ENCODE results near the gene ISM1. TPM values are rescaled to one million over a fixed set of nuclear protein-coding genes. Genes with fewer than 3 reads are reported as not detected.

ISM1 gene
- total RNA-seq, 2 donors from 2014 or later, result 0.23 to 0.58 TPM

DNA sequence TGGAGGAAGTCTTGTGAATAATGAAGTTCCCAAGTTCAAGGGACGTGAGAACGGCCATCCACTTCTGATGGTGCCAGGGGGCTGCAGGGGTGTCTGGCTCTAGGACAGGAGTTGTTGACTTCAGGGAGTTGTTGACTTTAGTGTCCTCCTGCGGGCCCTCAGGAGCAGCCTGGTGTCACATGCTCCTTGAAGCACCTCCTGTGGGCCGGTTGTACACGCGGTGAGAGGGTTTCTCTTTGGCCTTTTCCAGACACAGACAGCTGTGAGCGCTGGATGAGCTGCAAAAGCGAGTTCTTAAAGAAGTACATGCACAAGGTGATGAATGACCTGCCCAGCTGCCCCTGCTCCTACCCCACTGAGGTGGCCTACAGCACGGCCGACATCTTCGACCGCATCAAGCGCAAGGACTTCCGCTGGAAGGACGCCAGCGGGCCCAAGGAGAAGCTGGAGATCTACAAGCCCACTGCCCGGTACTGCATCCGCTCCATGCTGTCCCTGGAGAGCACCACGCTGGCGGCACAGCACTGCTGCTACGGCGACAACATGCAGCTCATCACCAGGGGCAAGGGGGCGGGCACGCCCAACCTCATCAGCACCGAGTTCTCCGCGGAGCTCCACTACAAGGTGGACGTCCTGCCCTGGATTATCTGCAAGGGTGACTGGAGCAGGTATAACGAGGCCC lies 77.8 kb downstream of the ISM1 start:
- no peaks in the 10 kb centered on the region for H3K36me3 Mint-ChIP-seq (ENCODE audit: insufficient read depth in 2 of 2)

DNA sequence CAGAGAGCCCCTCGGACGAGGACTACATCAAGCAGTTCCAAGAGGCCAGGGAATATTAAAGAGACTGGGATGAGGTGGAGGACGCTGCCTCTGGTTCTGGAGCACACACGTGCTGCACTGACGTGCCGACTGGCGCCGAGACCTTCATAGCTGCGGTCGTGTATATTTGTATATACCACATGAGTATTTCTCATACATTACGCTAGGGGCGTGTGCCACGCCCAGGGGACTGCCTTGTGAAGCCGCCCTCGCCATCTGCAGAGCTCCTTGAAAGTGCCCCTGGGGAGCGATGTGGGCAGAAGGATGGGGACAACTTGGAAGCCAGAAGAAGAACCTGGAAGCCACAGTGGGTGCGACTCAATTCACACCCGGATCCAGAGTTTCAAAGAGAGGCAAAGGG lies 78.3 kb downstream of the ISM1 start:
- Mint-ChIP-seq H3K4me3 (no peak overlapping the region), H3K4me1 (ENCODE audit: low read depth) (no peaks in the 10 kb centered on the region), H3K27me3 (ENCODE audit: low read depth) (no peaks in the 10 kb centered on the region), H3K36me3 (ENCODE audit: insufficient read depth in 2 of 2) (no peaks in the 10 kb centered on the region), H3K27ac (no peak overlapping the region), H3K9me3 (no peaks in the 10 kb centered on the region)
- no peak for DNase-seq
- no peak for ATAC-seq (replicated peaks in 1 of 2)

More for the DNA sequence above, 77.8 kb downstream of the ISM1 start:
- DNase-seq (no peak), ATAC-seq (replicated peaks in 1 of 2) (no peak)
- Mint-ChIP-seq H3K9me3 (no peaks in the 10 kb centered on the region), H3K4me3 (no peak overlapping the region), H3K27ac (no peak overlapping the region), H3K4me1 (ENCODE audit: low read depth) (no peaks in the 10 kb centered on the region), H3K27me3 (ENCODE audit: low read depth) (no peaks in the 10 kb centered on the region)

DNA sequence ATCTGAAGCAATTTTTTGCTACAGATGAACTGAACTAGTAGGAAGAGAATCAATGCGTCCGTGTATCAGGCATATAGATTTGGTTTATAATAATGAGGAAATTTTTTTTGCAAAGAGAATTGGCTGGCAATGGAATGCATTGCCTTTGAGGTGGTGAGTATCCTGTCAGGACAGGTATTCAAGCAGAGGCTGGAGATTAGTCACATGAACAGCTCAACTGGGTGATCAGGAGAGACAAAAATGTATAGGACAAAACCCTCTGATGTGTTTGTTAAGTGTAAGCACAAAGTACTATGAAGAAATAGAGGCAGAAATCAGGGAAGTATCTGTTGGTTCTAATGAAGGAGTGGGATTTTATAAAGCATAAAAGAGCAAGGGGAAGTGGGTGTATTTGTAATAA lies 80.5 kb downstream of the ISM1 start:
- Mint-ChIP-seq H3K4me1 (ENCODE audit: low read depth) (no peaks in the 10 kb centered on the region), H3K4me3 (no peak overlapping the region), H3K9me3 (no peaks in the 10 kb centered on the region), H3K27ac (no peak overlapping the region), H3K27me3 (ENCODE audit: low read depth) (no peaks in the 10 kb centered on the region), H3K36me3 (ENCODE audit: insufficient read depth in 2 of 2) (no peaks in the 10 kb centered on the region)
- ATAC-seq (replicated peaks in 1 of 2) (no peak), DNase-seq (no peak)

DNA sequence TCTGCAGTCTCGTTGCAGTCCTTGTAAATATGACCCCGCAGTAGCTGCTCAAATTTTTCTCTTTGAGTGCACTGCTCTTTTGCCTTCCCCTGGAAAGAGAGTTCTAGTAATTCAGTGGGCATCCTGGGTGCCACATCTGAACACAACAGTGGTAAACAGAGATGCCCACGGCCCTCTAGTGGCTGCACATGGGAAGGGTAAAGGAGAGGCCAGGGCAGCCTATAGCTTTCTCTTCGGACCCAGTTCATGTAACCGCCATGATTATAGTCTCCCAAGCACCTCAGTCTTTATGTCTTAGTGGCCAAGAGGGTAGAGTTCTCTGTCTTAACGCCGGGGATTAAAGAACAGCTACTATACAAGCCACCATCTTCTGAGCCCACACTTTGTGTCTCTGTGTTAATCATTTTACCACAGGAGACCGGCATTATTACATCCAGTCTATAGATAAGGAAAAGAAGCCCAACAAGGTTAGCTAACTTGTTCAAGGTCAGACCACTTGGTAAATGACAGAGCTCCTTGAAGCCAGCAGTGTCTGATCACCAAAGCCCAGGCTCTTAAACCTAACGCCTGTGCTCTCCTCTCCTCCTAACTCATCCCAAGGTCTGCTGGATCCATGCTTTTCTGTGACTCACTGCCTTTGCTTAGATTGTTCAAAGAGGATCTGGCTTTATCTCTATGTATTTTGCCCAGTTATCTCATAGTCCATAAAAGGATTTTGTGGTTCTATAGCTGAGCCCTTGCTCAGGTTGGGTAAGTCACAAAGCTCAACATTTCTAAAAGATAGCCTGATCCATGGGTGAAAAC lies 81.8 kb downstream of the ISM1 start:
- Mint-ChIP-seq H3K27me3 (ENCODE audit: low read depth) (no peaks in the 10 kb centered on the region), H3K4me3 (no peak overlapping the region)
- ATAC-seq (replicated peaks in 1 of 2), result peak; percentile 71 to 72

DNA sequence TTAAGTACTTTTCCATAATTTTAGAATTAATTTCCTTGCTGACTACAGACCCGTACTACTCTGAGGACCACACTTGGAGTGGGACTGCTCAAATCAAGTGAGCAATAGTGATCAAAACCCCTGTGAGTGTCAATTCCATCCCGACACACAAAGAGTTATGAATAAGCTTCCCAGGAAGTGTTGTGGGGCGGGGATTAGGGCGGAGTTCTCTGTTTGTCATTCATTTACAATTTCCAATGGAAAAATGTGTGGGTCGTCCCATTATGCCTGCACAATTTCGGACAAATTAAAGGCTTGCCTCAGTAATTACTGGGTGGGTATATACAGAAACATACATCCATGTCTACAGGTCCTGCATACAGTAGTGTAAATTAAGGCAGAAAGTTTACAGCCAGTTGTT lies 84.2 kb downstream of the ISM1 start:
- Mint-ChIP-seq H3K9me3 (peaks cover 0 to 2% of the 10 kb centered on the region in 2 donors), H3K36me3 (ENCODE audit: insufficient read depth in 2 of 2) (no peaks in the 10 kb centered on the region), H3K4me1 (ENCODE audit: low read depth) (no peaks in the 10 kb centered on the region), H3K4me3 (no peak overlapping the region), H3K27ac (no peak overlapping the region), H3K27me3 (ENCODE audit: low read depth) (peaks cover 2% of the 10 kb centered on the region)
- ATAC-seq (replicated peaks in 1 of 2) (no peak), DNase-seq (no peak)

More for the DNA sequence above, 81.8 kb downstream of the ISM1 start:
- H3K36me3 Mint-ChIP-seq (ENCODE audit: insufficient read depth in 2 of 2), result no peaks in the 10 kb centered on the region
- peak; percentile 47 to 50 for DNase-seq
- no peaks in the 10 kb centered on the region for H3K4me1 Mint-ChIP-seq (ENCODE audit: low read depth)
- no peak overlapping the region for H3K27ac Mint-ChIP-seq
- no peaks in the 10 kb centered on the region for H3K9me3 Mint-ChIP-seq

DNA sequence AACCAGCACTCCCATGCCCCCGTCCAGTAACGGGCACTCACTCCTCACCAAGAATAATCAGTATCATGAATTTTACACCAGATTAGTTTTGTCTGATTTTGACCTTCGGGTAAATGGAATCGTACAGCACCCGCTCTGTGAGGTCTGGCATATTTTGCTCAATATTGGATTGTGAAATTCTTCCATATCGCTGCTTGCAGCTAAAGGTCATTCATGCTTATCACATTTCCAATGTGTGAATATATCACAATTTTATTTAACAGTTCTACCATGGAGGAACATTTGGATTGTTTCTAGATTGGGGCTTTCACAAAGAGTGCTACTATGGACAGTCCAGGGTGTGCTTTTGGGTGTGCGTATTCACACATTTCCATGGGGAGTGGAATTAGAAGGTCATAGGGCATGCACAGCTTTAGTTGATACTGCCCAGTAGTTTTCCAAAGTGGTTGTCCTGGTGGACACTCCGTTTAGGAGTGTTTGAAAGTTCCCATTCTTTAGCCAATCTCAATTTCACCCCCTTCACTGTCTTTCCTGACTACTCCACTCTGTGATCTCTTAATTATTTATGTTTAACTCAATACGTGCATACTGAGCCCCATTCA lies 86.6 kb downstream of the ISM1 start:
- H3K4me3 Mint-ChIP-seq, result no peak overlapping the region
- no peak for ATAC-seq (replicated peaks in 1 of 2)

DNA sequence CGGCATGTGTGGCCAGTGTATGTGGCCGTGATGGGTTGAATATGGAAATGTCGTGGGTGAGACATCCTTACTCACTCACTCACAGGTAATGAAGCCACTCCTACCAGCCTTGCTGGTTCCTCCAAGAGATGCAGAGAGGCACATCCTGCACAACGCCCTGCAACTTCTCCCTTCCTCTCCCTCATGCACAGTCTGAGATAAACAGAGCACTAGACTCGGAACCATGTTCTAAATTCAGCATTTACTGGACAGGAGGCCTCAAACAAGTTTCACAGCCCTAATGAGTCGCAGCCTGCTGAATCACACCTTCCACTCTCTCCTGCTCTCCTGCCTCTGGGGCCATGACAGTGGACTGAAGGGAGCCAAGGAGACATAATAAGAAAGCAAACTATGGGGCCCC lies 91.2 kb downstream of the ISM1 start:
- no peak overlapping the region for H3K27ac Mint-ChIP-seq
- H3K36me3 Mint-ChIP-seq (ENCODE audit: insufficient read depth in 2 of 2), result peaks cover 2 to 7% of the 10 kb centered on the region in 2 donors
- H3K4me3 Mint-ChIP-seq, result no peak overlapping the region
- peaks cover 7% of the 10 kb centered on the region for H3K4me1 Mint-ChIP-seq (ENCODE audit: low read depth)
- peaks cover 14% of the 10 kb centered on the region for H3K27me3 Mint-ChIP-seq (ENCODE audit: low read depth)
- ATAC-seq (replicated peaks in 1 of 2) (peak; percentile 36 to 75), DNase-seq (peak in 1 of 2 donors; percentile 25)
- H3K9me3 Mint-ChIP-seq, result peaks cover 0 to 10% of the 10 kb centered on the region in 2 donors

More for the DNA sequence above, 86.6 kb downstream of the ISM1 start:
- no peak for DNase-seq
- Mint-ChIP-seq H3K9me3 (peaks cover 0 to 5% of the 10 kb centered on the region in 2 donors), H3K27ac (no peak overlapping the region), H3K4me1 (ENCODE audit: low read depth) (peaks cover 5% of the 10 kb centered on the region), H3K27me3 (ENCODE audit: low read depth) (peaks cover 6% of the 10 kb centered on the region), H3K36me3 (ENCODE audit: insufficient read depth in 2 of 2) (no peaks in the 10 kb centered on the region)

DNA sequence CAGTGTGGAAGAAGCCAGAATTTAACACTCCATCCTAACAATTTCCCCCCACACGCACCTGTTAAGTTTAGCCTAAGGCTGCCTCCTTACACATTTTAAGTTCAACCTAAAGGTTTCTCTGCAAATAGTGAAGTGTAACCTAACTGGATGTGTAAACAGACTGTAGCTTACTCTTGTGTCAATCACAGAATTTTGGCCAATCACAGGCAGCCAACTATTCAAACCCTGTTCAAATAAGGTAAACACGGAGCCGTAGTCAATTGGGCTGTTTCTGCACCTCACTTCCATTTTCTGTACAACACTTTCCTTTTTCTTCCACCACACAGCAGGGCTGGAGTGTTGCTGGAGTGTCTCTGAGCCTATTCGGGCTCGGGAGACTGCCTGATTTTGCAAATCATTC lies 92.1 kb downstream of the ISM1 start:
- ATAC-seq (replicated peaks in 1 of 2), result no peak
- no peak overlapping the region for H3K27ac Mint-ChIP-seq

DNA sequence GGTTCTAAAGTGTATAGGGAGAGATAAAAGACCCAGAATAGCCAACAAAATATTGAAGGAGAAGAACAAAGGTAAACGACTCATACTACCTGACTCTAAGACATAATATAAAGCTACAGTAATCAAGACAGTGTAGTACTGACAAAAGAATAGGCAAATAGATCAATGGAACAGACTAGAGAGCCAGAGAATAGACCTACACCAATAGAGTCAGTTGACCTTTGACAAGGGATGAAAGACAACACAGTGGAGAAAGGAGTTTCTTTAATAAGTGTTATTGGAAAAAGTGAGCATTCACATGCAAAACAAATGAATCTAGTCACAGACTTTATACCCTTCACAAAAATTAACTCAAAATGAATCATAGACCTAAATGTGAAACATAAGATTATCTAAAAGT lies 96.4 kb downstream of the ISM1 start:
- no peak for DNase-seq
- Mint-ChIP-seq H3K4me1 (ENCODE audit: low read depth) (peaks cover 11% of the 10 kb centered on the region), H3K4me3 (no peak overlapping the region), H3K36me3 (ENCODE audit: insufficient read depth in 2 of 2) (peaks cover 2 to 7% of the 10 kb centered on the region in 2 donors), H3K27ac (no peak overlapping the region), H3K27me3 (ENCODE audit: low read depth) (peaks cover 8% of the 10 kb centered on the region), H3K9me3 (peaks cover 1 to 6% of the 10 kb centered on the region in 2 donors)
- ATAC-seq (replicated peaks in 1 of 2), result no peak

More for the DNA sequence above, 92.1 kb downstream of the ISM1 start:
- H3K27me3 Mint-ChIP-seq (ENCODE audit: low read depth), result peaks cover 14% of the 10 kb centered on the region
- H3K9me3 Mint-ChIP-seq, result peaks cover 0 to 10% of the 10 kb centered on the region in 2 donors
- DNase-seq, result no peak
- H3K4me3 Mint-ChIP-seq, result no peak overlapping the region
- H3K4me1 Mint-ChIP-seq (ENCODE audit: low read depth), result peaks cover 7% of the 10 kb centered on the region
- H3K36me3 Mint-ChIP-seq (ENCODE audit: insufficient read depth in 2 of 2), result peaks cover 2 to 7% of the 10 kb centered on the region in 2 donors

DNA sequence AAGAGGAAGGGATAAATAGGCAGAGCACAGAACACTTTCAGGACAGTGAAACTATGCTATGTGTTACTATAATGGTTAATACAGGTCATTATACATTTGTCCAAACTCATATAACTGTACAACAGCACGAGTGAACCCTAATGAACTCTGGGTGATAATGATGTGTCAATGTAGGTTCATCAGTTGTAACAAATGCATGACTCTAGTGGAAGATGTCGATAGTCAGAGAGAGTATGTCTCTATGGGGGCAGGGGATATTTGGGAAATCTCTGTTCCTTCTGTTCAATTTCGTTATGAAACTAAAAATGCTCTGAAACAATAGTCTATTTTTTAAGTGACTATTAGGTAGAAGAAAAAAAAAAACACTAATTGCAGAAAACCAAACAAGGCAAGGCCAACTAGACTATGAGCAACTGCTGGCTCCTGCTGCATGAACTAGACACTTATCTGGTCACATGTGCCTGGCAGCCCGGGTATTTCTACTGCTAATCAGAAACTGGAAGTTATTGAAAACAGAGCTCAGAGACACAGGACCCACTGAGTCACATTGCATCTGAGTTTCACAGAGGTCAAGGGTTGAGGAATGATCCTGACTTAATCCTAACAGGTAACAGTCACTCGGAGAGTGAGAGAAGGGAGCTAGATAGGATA lies 97.9 kb downstream of the ISM1 start:
- no peak overlapping the region for H3K4me3 Mint-ChIP-seq
- peaks cover 2 to 7% of the 10 kb centered on the region in 2 donors for H3K36me3 Mint-ChIP-seq (ENCODE audit: insufficient read depth in 2 of 2)
- no peaks in the 10 kb centered on the region for H3K27me3 Mint-ChIP-seq (ENCODE audit: low read depth)
- H3K4me1 Mint-ChIP-seq (ENCODE audit: low read depth), result peaks cover 15% of the 10 kb centered on the region
- no peak for ATAC-seq (replicated peaks in 1 of 2)
- no peak for DNase-seq
- no peak overlapping the region for H3K27ac Mint-ChIP-seq
- peaks cover 1 to 6% of the 10 kb centered on the region in 2 donors for H3K9me3 Mint-ChIP-seq

DNA sequence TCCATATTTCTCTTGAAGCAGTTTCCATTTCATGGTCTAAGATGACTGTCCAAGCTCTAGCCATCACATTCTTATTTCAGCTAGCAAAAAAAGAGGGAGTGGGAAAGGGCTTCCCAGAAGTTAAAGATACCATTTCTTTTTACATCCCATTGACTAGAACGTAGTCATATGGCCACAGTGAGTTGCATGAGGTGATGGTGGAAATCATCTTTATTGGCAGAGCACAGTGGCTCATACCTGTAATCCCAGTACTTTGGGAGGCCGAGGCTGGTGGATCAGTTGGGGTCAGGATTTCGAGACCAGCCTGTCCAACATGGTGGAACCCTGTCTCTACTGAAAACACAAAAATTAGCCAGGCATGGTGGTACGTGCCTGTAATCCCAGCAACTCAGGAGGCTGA lies 99.6 kb downstream of the ISM1 start:
- H3K4me3 Mint-ChIP-seq, result no peak overlapping the region
- DNase-seq (no peak), ATAC-seq (replicated peaks in 1 of 2) (no peak)
- peaks cover 20% of the 10 kb centered on the region for H3K4me1 Mint-ChIP-seq (ENCODE audit: low read depth)
- peaks cover 8% of the 10 kb centered on the region for H3K27me3 Mint-ChIP-seq (ENCODE audit: low read depth)
- peaks cover 1 to 6% of the 10 kb centered on the region in 2 donors for H3K9me3 Mint-ChIP-seq
- peaks cover 2 to 4% of the 10 kb centered on the region in 2 donors for H3K36me3 Mint-ChIP-seq (ENCODE audit: insufficient read depth in 2 of 2)
- H3K27ac Mint-ChIP-seq, result no peak overlapping the region

DNA sequence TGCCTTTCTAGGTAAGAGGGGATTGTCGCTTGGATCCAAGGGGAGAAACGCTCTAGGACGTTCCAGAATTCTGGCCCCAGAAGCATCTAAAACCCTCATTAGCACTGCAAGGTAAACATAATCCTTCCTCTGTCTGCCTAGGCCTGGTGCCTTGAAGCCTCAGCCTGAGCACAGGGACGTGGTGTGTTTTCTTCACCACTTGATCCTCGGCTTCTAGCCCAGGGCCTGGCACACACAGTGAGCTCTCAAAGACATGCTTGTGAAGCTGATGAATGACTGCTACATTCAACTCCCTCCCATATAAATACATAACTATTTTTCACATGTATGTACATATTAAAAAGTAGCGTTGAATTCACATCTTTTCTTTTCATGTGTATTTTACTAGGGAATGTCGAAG lies 100.3 kb downstream of the ISM1 start:
- DNase-seq, result no peak
- H3K27ac Mint-ChIP-seq, result no peak overlapping the region
- no peak overlapping the region for H3K4me3 Mint-ChIP-seq
- peaks cover 20% of the 10 kb centered on the region for H3K4me1 Mint-ChIP-seq (ENCODE audit: low read depth)
- H3K36me3 Mint-ChIP-seq (ENCODE audit: insufficient read depth in 2 of 2), result peaks cover 2 to 4% of the 10 kb centered on the region in 2 donors
- ATAC-seq (replicated peaks in 1 of 2), result no peak
- peaks cover 1 to 6% of the 10 kb centered on the region in 2 donors for H3K9me3 Mint-ChIP-seq
- peaks cover 8% of the 10 kb centered on the region for H3K27me3 Mint-ChIP-seq (ENCODE audit: low read depth)

DNA sequence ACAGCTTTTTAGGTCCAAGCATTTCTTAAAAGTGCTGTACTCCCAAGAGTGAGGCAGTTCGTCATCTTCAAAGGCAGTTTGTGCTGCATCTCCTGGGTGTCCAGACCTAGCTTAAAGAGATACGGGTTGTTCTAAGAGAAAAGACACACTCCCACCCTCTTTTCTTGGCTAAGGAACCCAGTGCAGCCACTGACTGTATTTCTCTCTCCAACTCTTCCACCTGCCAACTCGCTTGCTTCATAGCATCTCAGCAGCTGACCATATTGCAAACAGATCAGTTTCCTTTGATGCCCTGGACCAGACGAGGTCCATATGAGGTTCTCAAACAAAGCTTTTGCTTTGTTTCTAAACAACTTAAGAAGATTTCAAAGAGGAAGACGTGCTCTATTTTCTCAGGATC lies 101.1 kb downstream of the ISM1 start:
- Mint-ChIP-seq H3K36me3 (ENCODE audit: insufficient read depth in 2 of 2) (no peaks in the 10 kb centered on the region), H3K27ac (no peak overlapping the region), H3K9me3 (peaks cover 1% of the 10 kb centered on the region in 2 donors), H3K4me3 (peak overlapping the region in 1 of 2 donors; percentile 4), H3K4me1 (ENCODE audit: low read depth) (peaks cover 20% of the 10 kb centered on the region), H3K27me3 (ENCODE audit: low read depth) (peaks cover 8% of the 10 kb centered on the region)
- no peak for ATAC-seq (replicated peaks in 1 of 2)
- DNase-seq, result no peak

Measured in activated T-cell treated with anti-CD3 and anti-CD28 coated beads, Interleukin-2, amount 50 U/mL, for 72 hours (primary cell).